HepG2 (cell line): ENCODE measurements around the gene PMEL. TPM values are rescaled to one million over a fixed set of nuclear protein-coding genes. Genes with fewer than 3 reads are reported as not detected.
A peak's percentile ranks its signal among the peaks of the same experiment; 100 is the strongest.

ENCODE experiments used
- ATAC-seq: fragments of 200-7000 bp; cut with Tn5 transposase; 3 replicates; pipeline ENCODE4 v1.9.1; 2020; ENCODE audit warnings: mild to moderate bottlenecking, moderate library complexity
- BruUV-seq: library from RNA; stranded (reverse); fragments of 400-500 nt; replicated peaks from 2 replicates; lab custom pipeline; 2021; lab: Mats Ljungman, UMichigan
- CTCF ChIA-PET: fragments of 300-600 bp; formaldehyde crosslinking; extraction: SDS; loops from one replicate; lab custom pipeline; 2021; ENCODE audit warnings: low total read pairs, inconsistent platforms, low intra/inter-chr PET ratio; lab: Yijun Ruan, JAX
- POLR2A ChIA-PET: fragments of 350-600 bp; sonication (Branson Sonifier 250); formaldehyde crosslinking; loops from one replicate; lab custom pipeline; 2020; ENCODE audit warnings: antibody characterized with exemption, inconsistent platforms; lab: Yijun Ruan, JAX
- DNase-seq: peaks from one replicate; pipeline ENCODE4 v3.0.0-alpha.2; 2015; ENCODE audit warnings: low spot score
- FAIRE-seq: peaks from 3 replicates; lab custom pipeline; 2011; peaks lifted over from hg19 to GRCh38; lab: Jason Lieb, UNC
- H2AFZ ChIP-seq: one replicate; pipeline ENCODE4 v1.6.1; 2011; ENCODE audit warnings: low read length, inconsistent platforms
- H3K27ac ChIP-seq: fragments of 300-600 bp; 3 replicates; pipeline ENCODE4 v1.8.0; 2011; ENCODE audit warnings: mixed run types, mild to moderate bottlenecking, mixed read lengths, low read length, inconsistent platforms; ENCODE audit not compliant: insufficient read depth; ENCODE audit errors: extremely low read length
- H3K27me3 ChIP-seq, 2 experiments: fragments of 200-600 bp in 1 of 2; 2 replicates in 1 of 2; 3 replicates in 1 of 2; pipeline versions ENCODE4 v1.6.0 to v1.8.0; 2011; ENCODE audit warnings: low read length in 2 of 2, mild to moderate bottlenecking in 2 of 2, moderate library complexity in 2 of 2, inconsistent platforms in 1 of 2; ENCODE audit not compliant: insufficient read depth in 2 of 2, control insufficient read depth in 1 of 2
- H3K36me3 ChIP-seq, 2 experiments: fragments of 200-600 bp in 1 of 2; replicated peaks in 1 of 2; 2 replicates in 1 of 2; 3 replicates in 1 of 2; pipeline versions ENCODE4 v1.5.1 to v1.8.0; 2011; ENCODE audit warnings: low read length in 2 of 2, inconsistent platforms in 1 of 2; ENCODE audit not compliant: insufficient read depth in 2 of 2, control insufficient read depth in 1 of 2
- H3K4me1 ChIP-seq: 2 replicates; pipeline ENCODE4 v1.5.1; 2012; ENCODE audit warnings: low read length, inconsistent platforms; ENCODE audit not compliant: insufficient read depth
- H3K4me2 ChIP-seq: 2 replicates; pipeline ENCODE4 v1.6.0; 2011; ENCODE audit warnings: low read depth, low read length, inconsistent platforms
- H3K4me3 ChIP-seq, 3 experiments: fragments of 200-600 bp in 1 of 3; sonication (generic), shearing (Covaris generic) in 1 of 3; replicated peaks in 1 of 3; 2 replicates each; pipeline ENCODE4 v1.5.1; 2011 to 2016; ENCODE audit warnings: low read length in 3 of 3, inconsistent platforms in 2 of 3, low read depth in 2 of 3, mild to moderate bottlenecking in 2 of 3, control low read depth in 1 of 3, mixed read lengths in 1 of 3; ENCODE audit not compliant: insufficient read depth in 1 of 3
- H3K79me2 ChIP-seq: one replicate; pipeline ENCODE4 v1.6.1; 2011; ENCODE audit warnings: low read length, inconsistent platforms; ENCODE audit not compliant: insufficient read depth
- H3K9ac ChIP-seq: 2 replicates; pipeline ENCODE4 v1.6.0; 2011; ENCODE audit warnings: mild to moderate bottlenecking, low read depth, low read length, inconsistent platforms; ENCODE audit not compliant: insufficient read depth
- H3K9me3 ChIP-seq: 2 replicates; pipeline ENCODE4 v1.5.1; 2012; ENCODE audit warnings: mild to moderate bottlenecking, low read length
- H4K20me1 ChIP-seq: 2 replicates; pipeline ENCODE4 v1.6.0; 2011; ENCODE audit warnings: inconsistent platforms, mild to moderate bottlenecking, low read length, moderate library complexity; ENCODE audit not compliant: insufficient read depth
- AFF4 ChIP-seq: sonication (generic); formaldehyde crosslinking; IDR thresholded peaks from 2 replicates; pipeline ENCODE4 v1.4.0; 2020; ENCODE audit warnings: missing genetic modification reagents
- AGO2 ChIP-seq: fragments of 200-400 bp; formaldehyde crosslinking; optimal IDR thresholded peaks from 2 replicates; pipeline ENCODE3; 2017; ENCODE audit warnings: mild to moderate bottlenecking, low read depth, low read length, moderate library complexity
- CSRNP1 ChIP-seq: sonication (generic); formaldehyde crosslinking; IDR thresholded peaks from 2 replicates; pipeline ENCODE4 v1.8.1; 2023; ENCODE audit warnings: mild to moderate bottlenecking, missing genetic modification reagents
- FLYWCH1 ChIP-seq: sonication (generic); formaldehyde crosslinking; IDR thresholded peaks from 2 replicates; pipeline ENCODE4 v1.8.1; 2023; ENCODE audit warnings: mild to moderate bottlenecking, missing genetic modification reagents
- JUNB ChIP-seq: sonication (generic); formaldehyde crosslinking; IDR thresholded peaks from 2 replicates; pipeline ENCODE4 v1.8.0; 2022; ENCODE audit warnings: missing genetic modification reagents, mild to moderate bottlenecking, borderline replicate concordance
- NCOA1 ChIP-seq: sonication (generic); formaldehyde crosslinking; IDR thresholded peaks from 2 replicates; pipeline ENCODE4 v1.9.0; 2021; ENCODE audit warnings: missing genetic modification reagents
- PBX2 ChIP-seq: IDR thresholded peaks from 2 replicates; pipeline ENCODE4 v1.6.1; 2016; ENCODE audit warnings: control low read depth
- SMYD3 ChIP-seq: sonication (generic); formaldehyde crosslinking; IDR thresholded peaks from 2 replicates; pipeline ENCODE4 v1.8.1; 2023; ENCODE audit warnings: mild to moderate bottlenecking, missing genetic modification reagents
- SP2 ChIP-seq: sonication (generic); formaldehyde crosslinking; IDR thresholded peaks from 2 replicates; pipeline ENCODE4 v1.5.1; 2020; ENCODE audit warnings: mild to moderate bottlenecking, missing genetic modification reagents
- ZFP36L1 ChIP-seq: sonication (generic); formaldehyde crosslinking; IDR thresholded peaks from 2 replicates; pipeline ENCODE4 v1.8.0; 2022; ENCODE audit warnings: mild to moderate bottlenecking, missing genetic modification reagents, moderate library complexity
- ZNF329 ChIP-seq: sonication (generic); formaldehyde crosslinking; IDR thresholded peaks from 2 replicates; pipeline ENCODE4 v1.9.0; 2021; ENCODE audit warnings: low read depth, mild to moderate bottlenecking, missing genetic modification reagents
- ZNF577 ChIP-seq: sonication (generic); formaldehyde crosslinking; IDR thresholded peaks from 2 replicates; pipeline ENCODE4 v1.4.0; 2020; ENCODE audit warnings: mild to moderate bottlenecking, low read depth, missing genetic modification reagents, borderline replicate concordance
- ZNF841 ChIP-seq: sonication (generic); formaldehyde crosslinking; IDR thresholded peaks from 2 replicates; pipeline ENCODE4 v1.8.1; 2023; ENCODE audit warnings: missing genetic modification reagents, borderline replicate concordance
- WGBS: methylation state at CpG from one replicate; pipeline ENCODE4 v1.1.6; 2017; ENCODE audit warnings: low lambda C conversion rate; 5-methylcytosine and 5-hydroxymethylcytosine counted together
- in situ Hi-C: cut with HindIII; loops from 2 replicates; pipeline ENCODE4 v1.10.0; 2017; ENCODE audit warnings: low pct_unique_long_range_greater_than_20kb; ENCODE audit not compliant: extremely low pct_ligation_motif_present
- intact Hi-C: fragments of 100-400 bp; cut with micrococcal nuclease; formaldehyde crosslinking; loops from one replicate; pipeline ENCODE4 v1.10.0; 2022; ENCODE audit not compliant: unreplicated experiment
- polyA plus RNA-seq, 8 experiments: library from polyadenylated mRNA; depleted of rRNA in 3 of 8; stranded (reverse) in 7 of 8; unstranded in 1 of 8; fragments of >200 nt; fragmentation: Illumina TruSeq in 4 of 8; extraction: Trizol in 4 of 8; gene quantifications; 2 replicates each; pipeline versions ENCODE4 v1.2.1 to v1.2.3, GENCODE V29; 2011 to 2016; ENCODE audit warnings: low read depth in 4 of 8, missing spikeins in 1 of 8, mixed read lengths in 1 of 8; ENCODE audit not compliant: insufficient read depth in 1 of 8
- total RNA-seq, 5 experiments: library from RNA; depleted of rRNA; stranded (reverse); fragments of >200 nt; fragmentation: Illumina TruSeq; extraction: Trizol; gene quantifications; 2 replicates each; pipeline ENCODE4 v1.2.3, GENCODE V29; 2016; ENCODE audit warnings: low read depth in 1 of 5

The PMEL gene
- total and polyA plus RNA-seq, 2 of the 13 experiments (the other 11 are each of a cell fraction or from before 2014, with no cell fraction given), result 0.49 to 3.3 TPM

GRCh38 chr12:55997535-55997859 lies 31.7 kb upstream of the PMEL start:
- FAIRE-seq (no peak), ATAC-seq (peak; percentile 66), DNase-seq (no peak)
- Histone ChIP-seq H3K36me3 (peaks cover 5 to 23% of the 10 kb centered on the region in 2 experiments; a peak in 3 of 5 replicates), H3K4me2 (peak overlapping the region; percentile 85), H3K27me3 (peaks cover 0 to 3% of the 10 kb centered on the region in 2 experiments; a peak in 1 of 5 replicates), H3K79me2 (peaks cover 20% of the 10 kb centered on the region), H3K27ac (peak overlapping the region; percentile 92), H3K4me1 (peaks cover 56% of the 10 kb centered on the region), H4K20me1 (no peaks in the 10 kb centered on the region), H2AFZ (no peak overlapping the region), H3K9ac (peak overlapping the region; percentile 88), H3K4me3 (peak overlapping the region; percentile 84 to 88 (median 84)), H3K9me3 (no peaks in the 10 kb centered on the region)
- in situ Hi-C loops, result loop anchor here (5.0 kb wide), 1 partner anchor 35 kb away; no protein-coding TSS in a partner anchor
- 0% methylated on average over 3 of the region's 5 CpGs for WGBS
- ChIA-PET POLR2A (interaction anchor here (0.6 to 3.5 kb wide), 24 partner anchors 10 to 268 kb away, joined by 3 to 60 read pairs (median 8); partner anchors contain the start of genes DNAJC14, ESYT1, IKZF4 and ORMDL2), CTCF (interaction anchor here (1.2 to 3.0 kb wide), 3 partner anchors 31 to 44 kb away, joined by 3 to 79 read pairs (median 4); partner anchors contain the start of genes CDK2 and RPS26)
- intact Hi-C loops, result loop anchor here (2.0 kb wide), 2 partner anchors 13 to 83 kb away; partner anchors contain the start of gene ERBB3
- BruUV-seq, result TSS peak; percentile 30
- TF ChIP-seq ZNF841 (no peak), ZNF329 (CRISPR knock-in tag) (no peak), NCOA1 (CRISPR knock-in tag) (0 out of 2 replicates have a peak, but pooled peaks have one; percentile 58), AFF4 (CRISPR knock-in tag) (0 out of 2 replicates have a peak, but pooled peaks have one; percentile 9), CSRNP1 (CRISPR knock-in tag) (no peak), PBX2 (no peak), AGO2 (no peak), SMYD3 (no peak), ZNF577 (CRISPR knock-in tag) (no peak), FLYWCH1 (no peak), ZFP36L1 (0 out of 2 replicates have a peak, but pooled peaks have one; percentile 13), SP2 (no peak), JUNB (no peak)
